GM03348 (cell line): ENCODE data around the gene XRCC6.
"Not testable (repeated sequence)": the region's sequence is repeated elsewhere in the genome, so short reads cannot be mapped to it uniquely, and the experiment has no call there.

Experiments used
- DNase-seq: peaks from one replicate; pipeline ENCODE4 v3.0.0; 2012; ENCODE audit warnings: low spot score

XRCC6 gene

DNA sequence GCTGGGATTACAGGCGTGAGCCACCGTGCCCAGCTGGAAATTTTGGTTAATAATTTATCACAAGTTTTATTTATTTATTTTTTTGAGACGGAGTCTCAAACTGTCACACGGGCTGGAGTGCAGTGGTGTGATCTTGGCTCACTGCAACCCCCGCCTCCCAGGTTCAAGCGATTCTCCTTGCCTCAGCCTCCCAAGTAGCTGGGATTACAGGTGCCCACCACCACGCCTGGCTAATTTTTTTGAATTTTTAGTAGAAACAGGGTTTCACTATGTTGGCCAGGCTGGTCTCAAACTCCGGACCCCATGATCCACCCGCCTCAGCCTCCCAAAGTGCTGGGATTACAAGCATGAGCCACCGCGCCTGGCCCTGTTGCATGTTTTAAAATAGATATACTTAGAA is 65.8 kb downstream of the XRCC6 start:
- DNase-seq, result not testable (repeated sequence)

DNA sequence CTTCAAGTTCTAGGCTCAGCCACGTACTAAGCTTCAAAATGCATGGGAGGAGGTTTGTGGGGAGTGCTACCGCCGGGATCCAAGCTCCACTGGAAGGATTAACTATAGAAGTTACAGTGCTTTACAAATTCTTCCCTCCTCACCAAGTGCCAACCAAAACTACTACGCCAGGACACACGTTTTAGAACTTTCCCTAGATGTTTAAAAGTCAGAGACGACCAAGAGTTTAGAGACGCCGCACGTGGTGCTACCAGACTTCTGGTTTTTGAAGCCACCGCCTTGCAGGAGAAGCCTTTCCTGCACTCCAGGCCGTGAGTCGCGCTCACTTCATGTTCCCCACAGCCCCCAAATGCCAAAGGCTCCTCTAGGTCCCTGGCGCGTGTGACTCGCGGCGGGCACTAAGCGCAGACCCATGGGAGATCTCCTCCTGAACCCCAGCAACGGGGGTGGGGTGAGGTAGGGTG is 66.8 kb downstream of the XRCC6 start:
- peak; percentile 45 for DNase-seq

DNA sequence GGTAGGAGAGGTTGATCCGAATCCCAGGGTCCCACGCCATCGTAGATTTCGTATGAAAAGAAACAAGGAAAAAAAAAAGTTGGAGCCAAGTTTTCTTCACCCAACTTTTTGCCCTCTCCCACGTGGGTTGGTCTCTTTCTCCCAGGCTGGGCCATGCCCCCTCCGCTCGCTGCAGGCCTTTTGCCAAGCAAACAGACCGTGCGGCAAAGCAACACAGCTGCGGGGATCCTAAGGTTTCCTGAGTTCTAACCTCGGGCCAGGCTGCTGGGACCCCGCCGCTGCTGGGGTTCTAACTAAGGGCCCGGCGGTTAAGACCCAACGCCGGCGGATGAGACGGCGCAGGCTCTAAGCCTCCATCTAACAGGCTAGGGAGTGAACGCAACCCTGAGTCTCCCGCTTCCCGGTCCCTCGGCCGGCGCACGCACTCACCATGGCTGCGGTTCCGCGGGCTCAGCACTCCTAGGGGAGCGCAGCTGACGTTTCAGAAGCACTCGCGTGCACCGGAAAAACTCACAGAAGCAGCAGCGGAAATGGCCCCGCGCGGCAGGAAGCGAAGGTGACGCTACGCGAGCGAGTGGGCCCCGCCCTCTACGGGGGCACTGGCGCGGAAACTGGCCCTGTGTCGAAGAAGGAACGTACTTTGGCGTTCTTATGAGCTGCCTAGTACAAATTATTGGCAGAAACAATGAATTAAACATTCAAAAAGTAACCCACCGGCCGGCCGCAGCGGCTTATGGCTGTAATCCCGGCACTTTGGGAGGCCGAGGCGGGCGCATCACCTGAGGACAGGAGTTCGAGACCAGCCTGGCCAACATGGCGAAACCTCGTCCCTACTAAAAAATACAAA is 67.5 kb downstream of the XRCC6 start, which contains the start of gene SNU13:
Gene SNU13, minus strand, starts transcription at position 503 of the 847 bp plus-strand sequence. Its CDS starts 71 bp downstream, at position 432.
- DNase-seq, result peak; percentile 95

DNA sequence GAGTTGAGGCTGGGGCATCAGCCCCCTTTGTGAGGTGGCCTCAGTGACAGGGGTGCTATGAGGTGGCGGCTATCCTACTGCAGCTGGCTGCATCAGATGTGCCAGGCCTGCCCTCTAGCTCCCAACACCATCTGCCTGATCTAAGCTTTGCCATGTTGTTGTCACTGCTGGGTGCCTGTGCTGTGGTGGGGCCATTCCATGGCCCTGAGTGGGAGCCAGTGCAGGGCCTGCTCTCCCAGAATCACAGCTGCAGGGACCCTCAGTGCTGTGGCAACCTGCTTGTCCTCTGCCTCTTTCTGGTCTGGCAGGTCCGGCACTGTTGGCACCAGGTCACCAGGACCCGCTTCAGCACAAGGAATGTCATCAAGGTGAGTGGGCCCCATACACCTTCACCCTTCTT is 69.4 kb downstream of the XRCC6 start:
- DNase-seq, result no peak

DNA sequence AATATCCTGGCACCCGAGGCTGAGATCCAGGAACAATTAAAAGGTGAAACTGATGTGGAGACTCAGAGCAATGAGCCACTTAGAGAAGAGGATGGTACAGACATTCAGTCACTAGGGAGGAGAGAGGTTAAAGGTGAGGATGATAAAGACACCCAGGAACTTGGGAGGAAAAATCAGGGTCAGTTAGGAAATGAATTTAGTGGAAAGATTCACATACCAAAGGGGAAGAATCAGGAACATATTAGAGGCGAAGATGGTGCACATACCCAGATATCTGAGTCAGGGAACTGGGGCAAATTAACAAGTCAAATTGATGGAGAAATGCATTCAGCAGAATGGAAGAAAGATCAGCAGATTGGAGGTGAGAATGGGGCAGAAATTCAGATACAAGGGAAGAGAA is 74.1 kb downstream of the XRCC6 start:
- no peak for DNase-seq

DNA sequence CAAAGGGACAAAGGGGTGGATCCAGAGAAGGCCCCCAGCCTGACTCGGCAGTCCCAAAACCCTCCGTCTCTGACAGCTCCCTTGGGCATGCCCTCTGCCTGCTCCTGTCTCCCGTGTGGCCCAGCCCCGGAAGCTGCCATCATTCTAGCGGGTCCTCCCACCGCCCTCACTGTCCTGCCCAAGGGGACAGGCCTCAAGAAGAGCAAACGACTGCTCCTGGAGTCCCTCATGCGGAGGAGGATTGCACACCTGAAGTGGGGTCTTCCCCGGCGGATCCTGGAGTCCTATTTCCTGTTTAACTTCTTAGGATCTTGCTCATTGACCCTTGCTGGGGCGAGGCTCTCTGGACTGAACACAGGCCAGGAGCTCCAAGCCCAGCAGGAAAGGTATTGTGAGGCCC is 75.6 kb downstream of the XRCC6 start:
- no peak for DNase-seq

DNA sequence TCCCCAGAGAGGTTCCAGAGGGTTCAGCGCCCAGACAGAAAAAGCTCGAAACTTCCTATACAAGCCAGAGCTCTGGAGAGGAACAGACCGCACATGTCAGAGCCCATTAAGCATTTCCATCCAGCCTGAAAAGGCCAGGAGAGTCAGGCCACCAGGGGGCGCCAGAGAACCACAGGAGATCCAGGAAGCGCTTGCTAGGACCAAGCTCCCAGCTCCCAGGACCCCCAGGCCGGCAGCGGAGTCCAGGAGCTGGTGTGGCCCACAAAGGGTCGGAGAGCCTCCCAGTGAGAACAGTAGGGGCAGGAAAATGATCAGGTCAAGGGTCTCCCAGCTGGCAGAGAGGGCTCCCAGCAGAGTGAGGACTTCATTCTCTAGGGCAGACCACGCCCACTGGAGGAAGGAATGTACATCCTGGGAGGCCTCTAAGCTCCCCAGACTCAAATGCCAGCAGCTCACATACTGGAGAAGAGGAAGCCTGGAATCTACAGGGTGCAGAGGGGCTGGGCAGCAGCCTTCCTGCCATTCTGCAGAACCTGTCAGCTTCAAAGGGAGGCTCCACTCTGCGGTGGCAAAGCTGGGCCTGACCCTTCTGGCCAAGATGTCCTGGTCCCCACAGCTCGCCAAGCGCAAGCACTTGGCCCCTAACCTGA is 76.2 kb downstream of the XRCC6 start:
- DNase-seq, result peak; percentile 93

DNA sequence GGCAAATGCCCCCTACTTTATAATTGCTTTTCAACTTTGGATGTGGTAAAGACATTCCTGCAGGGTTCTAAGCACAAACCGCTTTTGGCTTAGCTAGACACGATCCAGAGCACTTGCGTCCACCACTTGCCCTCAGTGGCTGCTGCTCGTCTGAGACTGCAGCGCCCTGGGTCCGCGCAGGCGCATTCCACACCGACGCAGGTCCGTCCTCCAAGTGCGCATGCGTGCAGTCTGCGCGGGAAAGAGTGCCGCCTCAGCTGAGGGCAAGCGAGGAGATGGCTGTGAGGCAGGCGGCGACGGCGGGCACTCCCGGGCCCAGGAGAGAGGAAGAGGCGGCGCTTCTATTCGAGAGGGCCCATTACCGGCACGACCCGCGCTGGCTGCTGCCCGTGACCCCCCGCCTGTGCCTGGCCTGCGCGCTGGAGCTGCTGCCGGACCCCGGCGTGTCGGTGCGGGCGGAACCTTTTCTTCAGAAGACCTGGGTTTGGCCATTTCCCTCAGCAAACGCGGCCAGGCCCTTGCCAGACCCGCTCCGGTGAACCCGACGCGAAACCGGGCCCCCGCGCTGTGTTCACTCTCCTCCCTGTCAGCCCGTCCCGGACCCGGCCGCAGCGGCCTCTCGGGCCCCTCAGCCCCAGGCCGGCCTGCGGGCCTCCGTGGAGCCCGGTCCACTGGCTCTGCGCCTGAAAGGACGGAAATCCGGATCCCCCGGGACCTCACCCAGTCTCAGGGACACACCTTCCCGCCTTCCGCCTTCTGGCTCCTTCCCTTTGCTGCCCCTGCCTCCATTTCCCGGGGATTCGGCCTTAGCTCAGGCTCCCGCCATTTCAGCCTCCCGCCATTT is 78.4 kb downstream of the XRCC6 start, which contains the start of gene MEI1:
Gene MEI1, plus strand, starts transcription at position 240 of the 844 bp plus-strand sequence. Its CDS starts 36 bp downstream, at position 276.
- DNase-seq, result peak; percentile 88

DNA sequence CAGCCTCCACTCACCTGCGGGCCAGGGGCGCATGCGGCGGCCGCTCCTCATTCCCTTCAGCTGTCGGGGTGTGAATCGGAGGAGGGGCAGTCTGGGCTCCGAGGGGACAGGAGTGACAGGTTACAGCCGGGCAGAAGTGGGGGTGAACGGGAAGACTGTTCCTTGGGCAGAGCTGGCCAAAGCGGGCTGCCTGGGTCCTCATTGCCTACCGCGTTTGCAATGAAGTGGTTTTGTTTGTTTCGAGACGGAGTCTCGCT is 78.9 kb downstream of the XRCC6 start:
- DNase-seq, result no peak

DNA sequence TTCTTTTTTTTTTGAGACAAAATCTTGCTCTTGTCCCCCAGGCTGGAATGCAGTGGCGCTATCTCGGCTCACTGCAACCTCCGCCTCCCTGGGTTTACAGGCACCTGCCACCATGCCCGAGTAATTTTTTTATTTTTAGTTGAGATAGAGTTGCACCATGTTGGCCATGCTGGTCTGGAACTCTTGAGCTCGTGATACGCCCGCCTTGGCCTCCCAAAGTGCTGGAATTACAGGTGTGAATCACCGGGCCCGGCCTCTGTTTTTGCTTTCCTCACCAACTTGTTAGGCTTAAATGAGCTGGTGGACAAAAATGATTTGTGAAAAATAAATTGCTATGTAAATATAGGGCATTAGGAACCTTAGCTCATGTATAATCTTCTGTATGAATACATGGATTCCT is 81.7 kb downstream of the XRCC6 start:
- no peak for DNase-seq

DNA sequence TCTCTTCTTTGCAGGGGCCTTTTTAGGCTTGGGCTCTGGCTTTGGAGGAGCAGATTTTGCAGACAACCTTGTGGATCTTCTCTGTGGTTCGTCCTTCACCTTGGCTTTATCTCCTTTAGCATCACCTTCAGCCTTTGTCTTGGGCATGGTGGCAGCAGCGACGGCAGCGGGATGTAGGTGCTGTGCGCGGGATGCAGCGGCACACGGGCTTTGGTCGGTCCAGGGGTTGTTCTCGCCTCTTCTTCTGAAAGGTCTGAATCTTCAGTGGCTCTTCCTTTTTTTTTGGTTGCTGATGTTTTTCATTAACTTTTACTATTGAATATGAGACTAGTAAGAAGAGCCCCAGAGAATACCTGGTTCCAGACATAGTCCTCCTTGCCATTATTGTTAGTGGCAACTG is 88.2 kb downstream of the XRCC6 start:
- DNase-seq, result no peak

DNA sequence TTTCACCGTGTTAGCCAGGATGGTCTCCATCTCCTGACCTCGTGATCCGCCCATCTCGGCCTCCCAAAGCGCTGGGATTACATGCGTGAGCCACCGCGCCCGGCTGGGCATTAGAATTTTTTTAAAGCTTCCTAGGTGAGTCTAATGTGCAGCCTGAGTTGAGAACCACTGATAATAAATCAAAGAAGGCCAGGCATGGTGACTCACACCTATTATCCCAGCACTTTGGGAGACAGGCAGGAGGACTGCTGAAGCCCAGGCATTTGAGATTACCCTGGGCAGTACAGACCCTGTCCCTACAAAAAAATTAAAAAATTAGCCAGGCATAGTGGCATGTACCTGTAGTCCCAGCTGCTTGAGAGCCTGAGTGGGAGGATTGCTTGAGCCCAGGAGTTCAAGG is 91.9 kb downstream of the XRCC6 start:
- DNase-seq, result no peak
